Measurements from ENCODE around the gene FAM47E.

DNA sequence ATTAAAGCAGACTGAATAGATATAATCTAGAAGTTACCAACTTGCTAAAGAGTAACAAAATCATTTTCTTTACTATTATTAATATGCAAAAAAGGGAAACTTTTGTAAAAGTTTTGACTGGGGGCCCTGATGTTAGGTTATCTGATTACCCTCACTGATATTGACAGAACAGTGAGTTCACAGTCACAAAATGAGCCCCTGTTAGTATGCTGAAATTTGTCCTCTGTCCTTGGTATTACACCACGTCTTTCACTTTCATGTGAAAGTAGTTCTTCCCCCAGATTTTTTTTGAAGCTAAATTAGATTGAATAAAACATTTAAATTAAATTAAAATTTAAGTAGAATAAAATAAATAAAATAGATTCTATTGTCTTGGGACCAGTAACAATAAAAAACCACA, 60.9 kb downstream of the FAM47E start:
- TF ChIP-seq, protein P1, sequence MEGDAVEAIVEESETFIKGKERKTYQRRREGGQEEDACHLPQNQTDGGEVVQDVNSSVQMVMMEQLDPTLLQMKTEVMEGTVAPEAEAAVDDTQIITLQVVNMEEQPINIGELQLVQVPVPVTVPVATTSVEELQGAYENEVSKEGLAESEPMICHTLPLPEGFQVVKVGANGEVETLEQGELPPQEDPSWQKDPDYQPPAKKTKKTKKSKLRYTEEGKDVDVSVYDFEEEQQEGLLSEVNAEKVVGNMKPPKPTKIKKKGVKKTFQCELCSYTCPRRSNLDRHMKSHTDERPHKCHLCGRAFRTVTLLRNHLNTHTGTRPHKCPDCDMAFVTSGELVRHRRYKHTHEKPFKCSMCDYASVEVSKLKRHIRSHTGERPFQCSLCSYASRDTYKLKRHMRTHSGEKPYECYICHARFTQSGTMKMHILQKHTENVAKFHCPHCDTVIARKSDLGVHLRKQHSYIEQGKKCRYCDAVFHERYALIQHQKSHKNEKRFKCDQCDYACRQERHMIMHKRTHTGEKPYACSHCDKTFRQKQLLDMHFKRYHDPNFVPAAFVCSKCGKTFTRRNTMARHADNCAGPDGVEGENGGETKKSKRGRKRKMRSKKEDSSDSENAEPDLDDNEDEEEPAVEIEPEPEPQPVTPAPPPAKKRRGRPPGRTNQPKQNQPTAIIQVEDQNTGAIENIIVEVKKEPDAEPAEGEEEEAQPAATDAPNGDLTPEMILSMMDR (IDR thresholded peaks at IDR 0.05; ENCODE audit: low read depth, low read length, missing input control), result no peak
- TF ChIP-seq FOXA1 (IDR thresholded peaks at IDR 0.05) (peak; percentile 38), GABPA (IDR thresholded peaks at IDR 0.05 in 1 of 2, conservative IDR thresholded peaks at IDR 0.05 in 1 of 2) (no peak), RAD21 (IDR thresholded peaks at IDR 0.05) (no peak), SP1 (IDR thresholded peaks at IDR 0.05) (no peak), TAF1 (conservative IDR thresholded peaks at IDR 0.05) (no peak), JUND (IDR thresholded peaks at IDR 0.05) (no peak), HNF4G (IDR thresholded peaks at IDR 0.05) (no peak)
- TF ChIP-seq, protein P2, sequence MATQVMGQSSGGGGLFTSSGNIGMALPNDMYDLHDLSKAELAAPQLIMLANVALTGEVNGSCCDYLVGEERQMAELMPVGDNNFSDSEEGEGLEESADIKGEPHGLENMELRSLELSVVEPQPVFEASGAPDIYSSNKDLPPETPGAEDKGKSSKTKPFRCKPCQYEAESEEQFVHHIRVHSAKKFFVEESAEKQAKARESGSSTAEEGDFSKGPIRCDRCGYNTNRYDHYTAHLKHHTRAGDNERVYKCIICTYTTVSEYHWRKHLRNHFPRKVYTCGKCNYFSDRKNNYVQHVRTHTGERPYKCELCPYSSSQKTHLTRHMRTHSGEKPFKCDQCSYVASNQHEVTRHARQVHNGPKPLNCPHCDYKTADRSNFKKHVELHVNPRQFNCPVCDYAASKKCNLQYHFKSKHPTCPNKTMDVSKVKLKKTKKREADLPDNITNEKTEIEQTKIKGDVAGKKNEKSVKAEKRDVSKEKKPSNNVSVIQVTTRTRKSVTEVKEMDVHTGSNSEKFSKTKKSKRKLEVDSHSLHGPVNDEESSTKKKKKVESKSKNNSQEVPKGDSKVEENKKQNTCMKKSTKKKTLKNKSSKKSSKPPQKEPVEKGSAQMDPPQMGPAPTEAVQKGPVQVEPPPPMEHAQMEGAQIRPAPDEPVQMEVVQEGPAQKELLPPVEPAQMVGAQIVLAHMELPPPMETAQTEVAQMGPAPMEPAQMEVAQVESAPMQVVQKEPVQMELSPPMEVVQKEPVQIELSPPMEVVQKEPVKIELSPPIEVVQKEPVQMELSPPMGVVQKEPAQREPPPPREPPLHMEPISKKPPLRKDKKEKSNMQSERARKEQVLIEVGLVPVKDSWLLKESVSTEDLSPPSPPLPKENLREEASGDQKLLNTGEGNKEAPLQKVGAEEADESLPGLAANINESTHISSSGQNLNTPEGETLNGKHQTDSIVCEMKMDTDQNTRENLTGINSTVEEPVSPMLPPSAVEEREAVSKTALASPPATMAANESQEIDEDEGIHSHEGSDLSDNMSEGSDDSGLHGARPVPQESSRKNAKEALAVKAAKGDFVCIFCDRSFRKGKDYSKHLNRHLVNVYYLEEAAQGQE (IDR thresholded peaks at IDR 0.05), result no peak
- TF ChIP-seq, protein P3, sequence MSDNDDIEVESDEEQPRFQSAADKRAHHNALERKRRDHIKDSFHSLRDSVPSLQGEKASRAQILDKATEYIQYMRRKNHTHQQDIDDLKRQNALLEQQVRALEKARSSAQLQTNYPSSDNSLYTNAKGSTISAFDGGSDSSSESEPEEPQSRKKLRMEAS (IDR thresholded peaks at IDR 0.05), result no peak
- TF ChIP-seq, protein P4, sequence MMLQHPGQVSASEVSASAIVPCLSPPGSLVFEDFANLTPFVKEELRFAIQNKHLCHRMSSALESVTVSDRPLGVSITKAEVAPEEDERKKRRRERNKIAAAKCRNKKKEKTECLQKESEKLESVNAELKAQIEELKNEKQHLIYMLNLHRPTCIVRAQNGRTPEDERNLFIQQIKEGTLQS (IDR thresholded peaks at IDR 0.05), result no peak
- TF ChIP-seq, protein P5, sequence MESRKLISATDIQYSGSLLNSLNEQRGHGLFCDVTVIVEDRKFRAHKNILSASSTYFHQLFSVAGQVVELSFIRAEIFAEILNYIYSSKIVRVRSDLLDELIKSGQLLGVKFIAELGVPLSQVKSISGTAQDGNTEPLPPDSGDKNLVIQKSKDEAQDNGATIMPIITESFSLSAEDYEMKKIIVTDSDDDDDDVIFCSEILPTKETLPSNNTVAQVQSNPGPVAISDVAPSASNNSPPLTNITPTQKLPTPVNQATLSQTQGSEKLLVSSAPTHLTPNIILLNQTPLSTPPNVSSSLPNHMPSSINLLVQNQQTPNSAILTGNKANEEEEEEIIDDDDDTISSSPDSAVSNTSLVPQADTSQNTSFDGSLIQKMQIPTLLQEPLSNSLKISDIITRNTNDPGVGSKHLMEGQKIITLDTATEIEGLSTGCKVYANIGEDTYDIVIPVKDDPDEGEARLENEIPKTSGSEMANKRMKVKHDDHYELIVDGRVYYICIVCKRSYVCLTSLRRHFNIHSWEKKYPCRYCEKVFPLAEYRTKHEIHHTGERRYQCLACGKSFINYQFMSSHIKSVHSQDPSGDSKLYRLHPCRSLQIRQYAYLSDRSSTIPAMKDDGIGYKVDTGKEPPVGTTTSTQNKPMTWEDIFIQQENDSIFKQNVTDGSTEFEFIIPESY (IDR thresholded peaks at IDR 0.05), result peak; percentile 41

Data from liver (tissue), 3 donors.